NCI-H748 (cell line): ENCODE results near the gene NFATC1.
"Not testable (repeated sequence)": the region's sequence is repeated elsewhere in the genome, so short reads cannot be mapped to it uniquely, and the experiment has no call there.

Experiments
- DNase-seq: peaks from one replicate; lab custom pipeline; 2025; ENCODE audit not compliant: unreplicated experiment; lab: John Stamatoyannopoulos, UW

Gene NFATC1

DNA sequence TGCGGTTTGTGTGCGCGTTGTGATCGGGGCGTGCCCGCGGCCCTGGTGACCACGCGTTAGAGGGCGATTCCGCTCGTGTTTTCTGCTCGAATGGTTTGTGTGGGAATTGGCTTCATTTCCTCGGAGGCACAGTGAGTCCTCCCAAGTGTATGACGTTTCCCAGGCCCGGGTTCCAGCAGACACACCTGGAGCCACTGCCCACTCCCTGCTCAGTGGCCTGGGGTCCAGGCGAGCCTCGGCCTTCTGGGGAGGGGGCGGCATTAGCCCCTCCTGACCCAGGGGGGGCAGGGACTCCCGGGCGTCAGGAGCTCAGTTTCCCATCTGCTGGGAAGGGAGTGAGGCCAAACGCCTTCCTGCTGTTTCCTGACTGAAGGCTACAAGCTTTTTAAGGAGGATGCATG, 92.1 kb downstream of the NFATC1 start:
- no peak for DNase-seq

DNA sequence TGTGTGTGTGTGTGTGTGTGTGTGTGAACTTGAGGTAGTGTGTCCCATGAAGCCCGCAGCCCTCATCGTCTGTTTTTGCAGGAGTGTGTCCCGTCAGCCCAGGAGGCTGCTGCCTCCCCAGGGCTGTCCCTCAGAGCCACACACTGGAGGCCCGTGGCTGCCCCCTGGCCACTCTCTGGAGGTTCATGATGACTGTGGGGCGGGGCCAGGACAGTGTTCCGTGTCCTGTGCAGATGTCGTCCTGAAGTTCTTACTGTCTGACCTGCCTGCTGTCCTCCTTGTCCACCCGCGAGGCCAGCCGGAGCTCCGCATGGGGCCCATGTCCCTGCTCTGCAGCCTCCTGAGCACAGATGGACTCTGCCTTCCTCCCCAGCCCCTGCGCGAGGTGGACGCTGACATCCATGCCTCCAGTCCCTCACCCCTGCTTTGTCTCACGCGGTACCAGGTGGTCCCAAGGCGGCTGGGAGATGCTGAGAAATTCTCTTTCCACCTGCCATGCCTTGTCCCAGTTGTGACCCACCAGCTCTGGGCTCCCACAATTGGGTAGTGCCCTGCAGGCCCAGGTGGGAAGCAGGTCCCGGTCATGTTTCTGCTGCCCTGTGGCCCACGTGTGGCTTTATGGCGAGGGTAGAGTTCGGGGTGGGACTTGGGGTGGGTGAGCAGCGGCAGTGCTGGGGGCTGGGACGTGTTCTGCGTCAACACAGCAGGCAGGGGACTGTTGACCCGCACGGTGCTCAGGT, 92.8 kb downstream of the NFATC1 start:
- DNase-seq = no peak

DNA sequence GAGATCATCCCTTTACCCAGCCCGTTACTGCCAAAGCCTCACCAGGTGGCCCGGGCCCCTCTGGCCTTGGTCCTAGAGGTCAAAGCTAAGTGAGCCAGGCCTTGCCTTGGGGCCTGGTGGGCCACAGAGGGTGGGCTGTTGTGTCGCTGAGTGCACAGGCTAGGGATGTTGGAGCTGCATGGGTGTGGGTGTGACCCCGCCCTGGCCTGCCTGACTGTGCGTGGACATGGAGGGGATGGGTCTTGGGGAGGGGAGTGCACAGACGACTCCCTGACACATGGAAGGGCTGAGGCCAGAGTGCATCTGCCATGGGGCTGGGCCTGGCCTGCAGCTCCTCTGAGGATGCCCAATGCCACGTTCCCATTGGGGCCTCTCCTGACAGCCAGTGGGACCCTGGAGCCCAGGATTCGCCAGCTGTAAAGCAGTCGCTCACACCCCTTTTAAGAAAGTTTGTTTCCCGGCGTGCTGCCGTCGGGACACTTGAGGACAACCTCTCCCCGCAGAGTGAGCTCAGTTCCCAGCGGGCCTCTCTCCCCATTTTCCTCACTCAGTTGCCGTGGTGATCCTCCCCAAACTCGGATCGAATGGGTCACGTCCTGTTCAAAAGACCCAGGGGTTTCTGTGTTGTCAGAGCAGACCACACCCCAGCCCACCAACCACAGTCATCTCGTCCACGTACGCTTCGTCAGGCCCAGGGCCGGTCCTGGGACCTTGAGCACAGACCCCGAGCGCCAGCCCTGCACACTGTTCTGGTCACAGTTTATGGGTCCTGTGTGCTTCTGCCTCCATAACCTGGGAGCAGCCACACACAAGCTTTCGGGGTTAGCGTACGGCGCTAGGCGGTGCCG, 93.5 kb downstream of the NFATC1 start:
- no peak for DNase-seq

DNA sequence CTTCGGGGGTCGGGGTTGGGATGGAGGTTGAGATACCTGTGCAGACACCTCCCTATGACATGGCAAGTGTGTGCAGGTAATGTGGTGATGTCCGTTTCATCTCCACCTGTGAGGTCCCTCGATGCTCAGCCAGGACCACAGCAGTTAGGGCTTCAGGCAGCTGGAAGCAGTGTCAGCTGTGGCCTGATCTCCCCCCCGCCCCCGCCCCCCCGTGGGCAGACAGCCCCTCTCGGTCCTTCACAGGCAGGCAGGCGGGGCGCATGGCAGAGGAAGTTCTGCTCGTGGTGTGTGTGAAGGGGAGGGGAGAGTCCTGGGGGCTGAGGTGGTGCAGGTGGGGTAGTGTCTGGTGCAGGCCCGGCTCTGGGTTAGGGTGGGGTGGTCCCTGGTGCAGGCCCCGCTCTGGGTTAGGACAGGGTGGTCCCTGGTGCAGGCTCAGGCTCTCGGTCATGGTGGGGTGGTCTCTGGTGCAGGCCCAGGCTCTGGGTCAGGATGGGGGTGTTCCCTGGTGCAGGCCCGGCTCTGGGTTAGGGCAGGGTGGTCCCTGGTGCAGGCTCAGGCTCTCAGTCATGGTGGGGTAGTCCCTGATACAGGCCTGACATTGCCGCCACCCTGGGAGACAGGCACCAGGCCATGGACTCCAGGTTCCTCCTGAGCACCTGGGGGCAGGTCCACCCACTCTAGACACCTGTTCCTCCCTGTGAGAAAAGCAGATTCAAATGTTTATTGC, 94.3 kb downstream of the NFATC1 start:
- DNase-seq = no peak

DNA sequence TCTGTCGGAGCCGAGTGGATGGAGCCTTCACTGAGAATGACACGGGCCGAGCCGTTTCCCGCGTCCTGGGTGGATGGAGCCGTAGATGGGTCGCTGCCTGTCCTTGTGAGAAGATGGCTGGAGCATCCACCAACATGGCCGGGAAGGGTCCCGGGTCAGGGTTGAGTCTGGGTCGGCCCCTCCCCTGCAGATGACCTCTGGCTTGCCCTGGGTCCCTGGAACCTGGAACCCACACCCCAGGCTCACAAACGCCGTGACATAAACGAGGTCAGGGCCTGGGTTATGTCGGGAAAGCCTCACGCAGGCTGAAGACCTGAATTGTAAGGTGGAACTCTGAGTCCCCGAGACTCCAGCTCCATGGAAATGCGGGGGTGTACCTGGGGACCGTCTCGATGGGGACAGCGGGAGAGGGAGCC, 94.9 kb downstream of the NFATC1 start:
- DNase-seq = no peak

DNA sequence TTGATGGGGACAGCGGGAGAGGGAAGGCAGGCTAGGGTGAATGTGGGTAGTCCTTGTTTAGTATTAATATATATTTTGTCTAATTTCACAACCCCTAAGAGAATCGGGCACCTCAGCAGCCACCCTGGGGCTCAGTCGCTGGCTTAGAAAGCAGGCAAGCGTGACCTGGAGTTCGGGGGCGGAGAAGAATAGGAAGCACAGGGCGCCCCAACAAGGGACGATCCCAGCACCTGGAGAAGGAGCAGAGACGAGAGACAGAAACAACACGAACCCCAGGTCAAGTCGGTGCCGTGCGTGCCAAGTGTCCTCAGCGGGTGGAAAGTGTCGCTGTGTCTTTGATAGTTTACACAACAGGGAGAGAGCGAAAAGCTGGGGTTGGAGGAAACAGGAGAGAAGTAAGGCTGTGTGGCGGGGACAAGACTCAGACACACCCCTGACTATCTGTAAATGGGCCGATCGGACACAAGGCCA, 95.4 kb downstream of the NFATC1 start:
- no peak for DNase-seq

DNA sequence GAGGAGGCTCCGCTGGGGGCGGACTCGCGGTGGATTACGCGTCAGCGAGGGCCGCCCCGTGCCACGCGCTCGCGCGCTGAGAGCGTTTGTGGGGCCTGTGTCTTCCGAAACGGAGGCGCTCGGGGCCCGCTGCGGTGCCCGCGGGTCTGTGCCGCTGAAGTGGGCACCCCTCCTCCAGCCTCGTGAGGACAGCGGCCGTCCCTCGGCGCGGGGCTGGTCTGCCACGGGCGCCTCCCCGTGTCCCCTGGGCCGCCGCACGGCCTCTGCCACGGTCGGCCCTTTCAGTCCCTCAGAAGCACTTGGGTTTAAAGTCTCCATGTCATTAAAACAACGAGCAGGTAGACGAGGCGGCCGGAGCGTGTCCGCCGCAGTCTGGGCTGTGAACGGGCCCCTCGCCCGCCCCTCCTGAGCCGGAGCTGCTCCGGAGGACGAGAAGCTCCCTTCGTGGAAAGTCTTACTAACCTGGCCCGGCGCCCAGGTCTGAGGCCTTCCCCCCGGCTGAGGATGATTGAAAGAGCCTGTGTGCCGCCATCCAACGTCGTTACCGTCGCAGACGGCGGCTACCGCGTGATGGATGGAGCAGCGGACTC, 97.6 kb downstream of the NFATC1 start:
- DNase-seq = no peak

DNA sequence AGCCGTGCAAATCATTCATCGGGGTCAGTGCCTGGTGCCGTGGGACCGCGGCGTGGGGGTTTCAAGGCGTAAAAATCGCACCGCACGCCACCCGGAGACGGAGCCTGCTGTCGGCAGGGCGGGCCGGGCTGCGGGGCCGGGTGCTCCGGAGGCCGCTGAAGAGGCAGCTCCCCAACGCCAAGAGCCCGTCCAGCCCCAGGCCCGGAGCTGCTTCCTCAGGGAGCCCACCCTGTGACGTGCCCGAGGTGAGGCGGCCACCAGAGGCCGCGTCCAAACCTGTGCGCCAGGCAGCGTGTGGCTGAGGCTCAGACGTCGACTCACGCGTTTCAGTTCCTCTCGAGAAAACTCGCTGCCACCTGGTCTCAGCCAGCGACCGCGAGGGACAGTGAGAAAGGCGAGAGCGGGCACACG, 98.1 kb downstream of the NFATC1 start:
- no peak for DNase-seq

DNA sequence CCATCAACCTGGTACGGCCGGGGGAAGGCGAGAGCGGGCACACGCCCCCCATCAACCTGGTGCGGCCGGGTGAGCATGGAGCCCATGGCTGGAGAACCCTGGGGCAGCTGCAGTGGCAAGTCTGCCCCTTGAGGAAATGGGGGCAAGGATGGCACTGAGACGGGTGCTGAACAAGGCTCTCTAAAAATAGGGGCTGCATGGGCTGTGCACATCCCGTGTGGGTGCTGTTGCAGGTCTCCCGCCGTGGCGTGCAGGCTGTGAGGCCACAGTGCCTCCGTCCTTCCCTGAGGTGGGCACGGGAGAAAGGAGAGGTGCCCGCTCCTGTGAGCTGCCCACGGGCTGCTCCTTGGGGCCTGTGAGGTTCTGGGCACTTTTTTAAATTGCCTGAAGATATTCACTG, 99.2 kb downstream of the NFATC1 start:
- no peak for DNase-seq

DNA sequence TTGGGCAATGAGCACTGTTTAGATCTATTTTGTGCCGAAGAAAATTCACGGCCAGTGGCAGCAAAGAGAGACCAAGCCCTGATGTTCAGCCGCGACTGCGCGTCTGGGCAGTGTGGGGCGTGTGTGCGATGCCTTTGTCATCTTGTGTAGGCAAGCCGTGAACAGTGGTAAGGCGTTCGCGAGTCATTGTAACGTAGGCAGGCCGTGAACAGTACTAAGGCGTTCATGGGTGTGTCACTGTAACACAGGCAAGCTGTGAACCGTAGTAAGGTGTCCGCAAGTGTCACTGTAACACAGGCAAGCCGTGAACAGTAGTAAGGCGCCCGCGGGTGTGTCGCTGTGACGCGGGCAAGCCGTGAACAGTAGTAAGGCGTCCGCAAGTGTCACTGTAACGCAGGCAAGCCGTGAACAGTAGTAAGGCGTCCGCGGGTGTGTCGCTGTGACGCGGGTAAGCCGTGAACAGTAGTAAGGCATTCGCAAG, 99.9 kb downstream of the NFATC1 start:
- DNase-seq = no peak

DNA sequence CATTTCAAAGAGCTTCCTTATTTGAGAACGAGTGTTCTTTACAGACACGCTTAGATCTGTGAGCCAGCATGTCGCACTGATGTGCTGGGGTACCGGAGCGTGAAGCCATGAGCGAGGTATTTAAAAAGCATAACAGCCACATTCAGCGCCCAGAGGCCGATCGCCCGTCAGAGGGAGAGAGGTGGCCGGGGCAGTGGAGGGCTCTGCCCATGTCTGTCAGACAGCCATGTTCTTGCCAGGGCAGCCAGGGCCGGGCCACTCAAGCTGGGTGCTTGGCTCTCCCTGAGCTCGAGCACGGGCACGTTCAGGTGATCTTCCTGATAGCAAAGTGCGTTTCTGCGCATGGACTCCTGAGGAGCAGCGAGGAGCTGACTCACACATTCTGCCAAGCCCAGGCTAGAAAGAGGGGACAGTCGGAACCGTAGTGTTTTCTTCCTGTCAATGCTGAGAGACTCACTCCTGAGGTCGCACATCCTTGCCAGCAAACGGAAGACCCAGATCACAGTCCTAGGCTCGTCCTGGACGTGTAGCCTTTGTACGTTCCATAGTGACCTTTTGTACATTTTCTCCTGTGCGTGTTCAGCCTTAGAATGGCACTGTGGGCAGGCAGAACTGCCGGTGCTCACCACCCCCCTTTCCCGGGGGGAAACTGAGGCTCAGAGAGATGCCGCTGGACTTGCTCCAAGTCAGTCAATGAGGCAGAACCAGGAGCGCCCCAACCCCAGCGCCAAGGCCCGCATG, 100.7 kb downstream of the NFATC1 start:
- no peak for DNase-seq

DNA sequence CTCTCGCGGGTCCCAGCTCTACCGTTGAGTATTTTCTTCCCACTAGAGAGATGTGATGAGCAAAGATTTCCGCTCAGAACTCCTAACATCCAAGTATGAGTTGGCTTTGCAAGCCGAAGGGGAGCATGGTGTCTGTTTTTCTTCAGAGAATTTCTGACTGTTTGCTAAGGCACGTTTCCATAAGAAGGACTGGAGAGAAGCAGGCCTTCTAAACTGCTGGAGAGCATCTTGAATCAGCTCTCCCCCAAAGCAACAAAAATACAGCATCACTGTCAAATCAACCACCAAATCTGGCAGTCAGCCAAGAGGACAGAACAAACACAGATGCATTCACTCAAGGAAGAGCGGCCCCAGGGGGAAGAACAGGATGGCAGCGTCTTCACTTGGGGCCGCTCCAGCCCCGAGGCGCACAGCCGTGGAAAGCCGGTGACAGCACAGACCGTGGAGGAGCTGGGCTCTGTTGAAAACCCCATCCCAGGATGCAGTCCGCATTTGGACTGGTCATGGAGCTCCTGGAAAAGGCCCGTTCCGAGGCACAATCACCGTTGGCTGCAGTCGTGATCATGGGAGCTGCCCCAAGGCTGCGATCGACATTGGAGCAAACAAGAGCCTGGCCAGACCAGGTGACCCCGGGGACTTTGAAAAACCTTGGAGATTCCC, 101.4 kb downstream of the NFATC1 start:
- DNase-seq = peak; percentile 74

DNA sequence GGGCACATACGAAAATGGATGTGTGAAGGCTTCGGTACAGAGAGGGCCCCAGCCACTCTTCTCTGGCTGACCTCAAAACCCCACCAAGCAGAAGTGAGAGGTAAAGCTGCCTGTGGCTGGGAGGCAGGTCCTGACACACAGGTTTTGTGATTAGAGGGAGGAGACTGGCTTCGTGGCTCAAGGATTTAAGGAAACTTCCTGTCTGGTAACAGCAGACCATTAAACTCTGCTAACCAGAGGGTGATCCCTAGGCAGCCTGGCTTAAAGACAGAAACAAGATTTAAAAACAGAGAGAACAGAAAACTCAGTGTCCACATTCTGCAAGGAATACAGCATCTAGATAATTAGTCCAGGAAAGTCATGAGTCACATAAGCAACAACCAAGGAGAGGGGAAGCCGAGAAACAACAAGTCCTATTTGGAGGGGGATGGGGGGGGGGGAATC, 101.9 kb downstream of the NFATC1 start:
- no peak for DNase-seq

DNA sequence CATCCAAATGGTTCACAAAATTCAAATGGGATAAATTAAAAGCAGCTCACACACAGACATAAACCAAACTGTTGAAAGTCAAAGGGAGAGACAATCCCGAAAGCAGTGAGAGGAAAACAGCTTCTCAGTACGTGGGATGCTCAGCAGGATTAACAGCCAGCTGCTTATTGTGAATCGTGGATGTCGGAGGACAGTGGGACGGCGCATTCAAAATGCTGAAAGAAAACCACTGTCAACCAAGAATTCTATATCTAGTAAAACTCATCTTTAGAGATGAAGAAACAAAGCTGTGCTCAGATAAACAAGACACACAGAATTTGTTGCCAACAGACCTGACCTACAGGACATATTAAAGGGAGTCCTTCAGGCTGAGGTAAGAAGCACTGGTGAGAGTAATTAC, 102.9 kb downstream of the NFATC1 start:
- DNase-seq = no peak

DNA sequence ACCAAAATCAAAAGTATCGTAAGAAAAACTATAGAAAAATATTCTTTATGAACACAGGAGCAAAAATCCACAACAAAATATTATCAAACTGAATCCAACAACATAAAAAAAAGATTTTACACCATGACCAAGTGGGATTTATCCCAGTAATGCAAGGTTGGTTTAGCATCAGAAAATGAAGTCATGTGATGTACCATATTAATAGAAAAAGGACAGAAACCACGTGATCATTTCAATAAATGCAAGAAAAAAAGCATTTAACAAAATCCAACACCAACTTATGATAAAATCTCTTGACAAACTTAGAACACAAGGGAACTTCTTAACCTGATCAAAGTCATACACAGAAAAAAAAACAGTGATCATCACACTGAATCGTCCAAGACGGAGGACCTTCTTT, 105.3 kb downstream of the NFATC1 start:
- DNase-seq = no peak

DNA sequence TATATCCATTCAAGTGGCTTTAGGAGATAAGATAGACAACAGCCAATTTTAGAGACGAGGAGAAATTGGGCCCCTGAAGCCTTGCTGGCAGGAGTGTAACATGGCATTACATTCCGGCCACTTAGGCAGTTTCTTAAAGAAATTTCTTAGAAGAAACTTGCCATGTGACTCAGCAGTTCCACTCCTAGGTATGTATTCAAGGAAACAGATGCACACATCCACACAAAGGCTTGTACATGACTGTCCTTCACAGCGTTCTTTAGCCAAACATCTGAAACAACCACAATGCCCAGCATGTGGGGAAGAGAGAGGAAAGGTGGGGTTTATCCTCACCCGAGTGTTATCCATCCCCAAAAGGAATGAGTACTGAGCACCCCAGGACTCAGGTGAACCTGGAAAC, 107.1 kb downstream of the NFATC1 start:
- DNase-seq = no peak

DNA sequence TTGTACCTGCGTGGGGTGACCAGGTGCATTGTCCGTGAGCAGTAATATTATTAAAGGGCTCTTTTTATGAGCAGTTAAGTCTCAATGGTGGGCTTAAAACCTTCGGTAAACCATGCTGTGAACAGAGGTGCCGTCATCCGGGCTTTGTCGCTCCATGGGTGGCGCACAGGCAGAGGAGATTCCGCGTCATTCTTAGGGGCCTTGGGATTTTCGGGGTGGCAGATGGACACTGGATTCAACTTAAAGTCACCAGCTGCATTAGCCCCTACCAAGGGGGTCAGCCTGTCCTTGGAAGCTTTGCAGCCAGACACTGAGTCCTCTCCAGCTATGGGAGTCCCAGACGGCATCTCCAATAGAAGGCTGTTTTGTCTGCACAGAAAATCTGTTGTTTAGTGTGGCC, 107.7 kb downstream of the NFATC1 start:
- DNase-seq = no peak

DNA sequence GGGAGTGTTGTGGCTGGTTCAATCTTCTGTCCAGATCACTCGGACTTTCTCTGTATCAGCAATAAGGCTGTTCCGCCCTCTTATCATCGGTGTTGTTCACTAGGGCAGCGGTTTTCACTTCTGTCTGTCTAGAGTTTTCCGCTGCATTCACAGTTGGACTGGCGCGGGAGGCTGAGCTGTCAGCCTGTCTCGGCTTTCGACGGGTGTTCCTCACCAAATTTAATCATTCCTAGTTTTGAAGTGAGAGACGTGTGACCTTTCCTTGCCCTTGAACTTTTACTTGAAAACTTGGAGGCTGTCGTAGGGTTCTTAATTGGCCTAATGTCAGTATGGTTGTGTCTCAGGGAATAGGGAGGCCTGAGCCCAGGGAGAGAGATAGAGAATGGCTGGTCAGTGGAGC, 108.3 kb downstream of the NFATC1 start:
- DNase-seq = no peak

DNA sequence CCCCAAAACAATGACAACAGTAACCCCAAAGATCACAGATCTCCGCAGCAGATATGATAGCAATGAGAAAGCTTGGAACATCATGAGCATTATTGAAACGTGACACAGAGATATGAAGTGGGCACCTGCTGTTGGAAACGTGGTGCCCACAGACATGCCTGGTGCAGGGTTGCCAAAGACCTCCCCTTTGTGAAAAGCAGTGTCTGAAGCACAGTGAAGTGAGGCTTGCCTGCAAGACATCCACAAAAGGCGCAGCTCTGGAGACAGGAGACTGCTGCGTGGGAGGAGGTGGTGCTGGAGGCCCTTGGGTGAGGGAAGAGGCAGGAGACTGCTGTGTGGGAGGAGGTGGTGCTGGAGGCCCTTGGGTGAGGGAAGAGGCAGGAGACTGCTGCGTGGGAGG, 108.8 kb downstream of the NFATC1 start:
- DNase-seq = not testable (repeated sequence)

DNA sequence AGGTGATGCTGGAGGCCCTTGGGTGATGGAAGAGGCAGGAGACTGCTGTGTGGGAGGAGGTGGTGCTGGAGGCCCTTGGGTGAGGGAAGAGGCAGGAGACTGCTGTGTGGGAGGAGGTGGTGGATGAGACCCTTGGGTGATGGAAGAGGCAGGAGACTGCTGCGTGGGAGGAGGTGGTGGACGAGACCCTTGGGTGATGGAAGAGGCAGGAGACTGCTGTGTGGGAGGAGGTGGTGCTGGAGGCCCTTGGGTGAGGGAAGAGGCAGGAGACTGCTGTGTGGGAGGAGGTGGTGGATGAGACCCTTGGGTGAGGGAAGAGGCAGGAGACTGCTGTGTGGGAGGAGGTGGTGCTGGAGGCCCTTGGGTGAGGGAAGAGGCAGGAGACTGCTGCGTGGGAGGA, 109.7 kb downstream of the NFATC1 start:
- not testable (repeated sequence) for DNase-seq
